GM12878 (cell line): ENCODE measurements around the gene BAG1. TPM values are rescaled to one million over a fixed set of nuclear protein-coding genes. Genes with fewer than 3 reads are reported as not detected.

ENCODE experiments used
- BCL3 ChIP-seq: IDR thresholded peaks from 2 replicates; pipeline ENCODE4 v1.6.1; 2011; ENCODE audit warnings: borderline replicate concordance, low read depth, mild to moderate bottlenecking, moderate library complexity, low read length; ENCODE audit not compliant: insufficient read depth, poor library complexity, severe bottlenecking
- CTCF ChIP-seq, 3 experiments: IDR thresholded peaks in 2 of 3; conservative IDR thresholded peaks in 1 of 3; 2 replicates each; pipeline ENCODE4 v1.5.1; 2011; ENCODE audit warnings: low read depth in 3 of 3, low read length in 3 of 3, mild to moderate bottlenecking in 3 of 3, control low read depth in 2 of 3, moderate library complexity in 2 of 3, inconsistent platforms in 1 of 3, mixed read lengths in 1 of 3; ENCODE audit not compliant: control insufficient read depth in 2 of 3, insufficient read depth in 1 of 3; ENCODE audit errors: extremely low read depth in 1 of 3
- E2F4 ChIP-seq: IDR thresholded peaks from 2 replicates; pipeline ENCODE4 v1.6.1; 2012; ENCODE audit warnings: low read depth, low read length, improper control_type of control experiment
- IKZF2 ChIP-seq, 2 experiments: fragments of 450-650 bp; IDR thresholded peaks; 2 replicates each; pipeline ENCODE4 v1.6.1; 2017; ENCODE audit warnings: mild to moderate bottlenecking in 2 of 2, moderate library complexity in 2 of 2
- POU2F2 ChIP-seq: IDR thresholded peaks from 3 replicates; pipeline ENCODE4 v1.6.1; 2011; ENCODE audit warnings: low read depth, mild to moderate bottlenecking, low read length, borderline replicate concordance
- RAD21 ChIP-seq: IDR thresholded peaks from 2 replicates; pipeline ENCODE4 v1.6.1; 2011; ENCODE audit warnings: mild to moderate bottlenecking, low read depth, low read length, moderate library complexity; ENCODE audit not compliant: insufficient read depth
- RB1 ChIP-seq: fragments of 450-650 bp; formaldehyde crosslinking; IDR thresholded peaks from 2 replicates; pipeline ENCODE4 v1.6.1; 2017; ENCODE audit warnings: mild to moderate bottlenecking, borderline replicate concordance
- RUNX3 ChIP-seq: IDR thresholded peaks from 2 replicates; pipeline ENCODE4 v1.6.1; 2012; ENCODE audit warnings: low read length, inconsistent platforms
- SIN3A ChIP-seq: IDR thresholded peaks from 2 replicates; pipeline ENCODE4 v1.6.1; 2012; ENCODE audit warnings: low read depth, low read length, improper control_type of control experiment
- SKIL ChIP-seq: fragments of 450-650 bp; IDR thresholded peaks from 2 replicates; pipeline ENCODE4 v1.6.1; 2017; ENCODE audit warnings: mild to moderate bottlenecking, low read depth, inconsistent platforms; ENCODE audit not compliant: poor library complexity, severe bottlenecking
- SMARCA5 ChIP-seq: fragments of 450-650 bp; IDR thresholded peaks from 2 replicates; pipeline ENCODE4 v1.6.1; 2017; ENCODE audit warnings: mild to moderate bottlenecking
- ZBTB4 ChIP-seq: fragments of 450-650 bp; formaldehyde crosslinking; IDR thresholded peaks from 2 replicates; pipeline ENCODE4 v1.4.0; 2022; ENCODE audit warnings: mild to moderate bottlenecking, moderate library complexity
- polyA plus RNA-seq, 11 experiments: library from polyadenylated mRNA; depleted of rRNA in 4 of 11; unstranded in 6 of 11; stranded (reverse) in 5 of 11; fragments of >200 nt; fragmentation: Nextera tagmentation in 4 of 11; fragmentation: Illumina TruSeq in 1 of 11; extraction: Ambion mirVana in 4 of 11; extraction: Trizol in 1 of 11; gene quantifications; 1 replicate in 1 of 11; 2 replicates in 10 of 11; pipeline versions ENCODE4 v1.2.1 to v1.2.3, GENCODE V29; 2011 to 2016; ENCODE audit warnings: inconsistent platforms in 2 of 11, missing spikeins in 2 of 11, low read depth in 1 of 11
- total RNA-seq, 4 experiments: library from RNA; depleted of rRNA in 3 of 4; stranded (reverse); fragments of >200 nt in 3 of 4; fragmentation: Illumina TruSeq in 1 of 4; extraction: Trizol in 1 of 4; gene quantifications; 2 replicates each; pipeline versions ENCODE4 v1.2.1 to v1.2.3, GENCODE V29; 2013 to 2021

BAG1 gene
- total and polyA plus RNA-seq, 10 of the 15 experiments (the other 5 are each of a cell fraction or from before 2014, with no cell fraction given), result 11.6 to 135 (median 68.9) TPM

- TF ChIP-seq E2F4, result no peak
- TF ChIP-seq ZBTB4 (CRISPR knock-in tag), result no peak
- TF ChIP-seq IKZF2 (IDR thresholded peaks at IDR 0.05), result no peak
- TF ChIP-seq SIN3A, result no peak
- no peak for TF ChIP-seq BCL3
- peak; percentile 54; the same call in 1 of the 2 replicates for TF ChIP-seq SMARCA5
- TF ChIP-seq POU2F2, result peak; percentile 31; the same call in 1 of the 3 replicates
- peak; percentile 36 for TF ChIP-seq SKIL
- TF ChIP-seq RUNX3, result no peak
- TF ChIP-seq CTCF (IDR thresholded peaks at IDR 0.05 in 2 of 3, conservative IDR thresholded peaks at IDR 0.05 in 1 of 3; ENCODE audit: control insufficient read depth in 2 of 3, extremely low read depth in 1 of 3, insufficient read depth in 1 of 3, low read depth in 3 of 3, low read length in 3 of 3), result peak; percentile 70 to 88 (median 78)
- peak; percentile 95 for TF ChIP-seq RAD21
- TF ChIP-seq RB1, result peak; percentile 56; the same call in 1 of the 2 replicates
Observed at GRCh38 chr9:33287087-33287490, 22.6 kb upstream of the BAG1 start (continued).
